Thoracic aorta (tissue), 2 donors: Measurements from ENCODE around the gene IVD. TPM values are rescaled to one million over a fixed set of nuclear protein-coding genes. Genes with fewer than 3 reads are reported as not detected.

Source experiments
- ATAC-seq: fragments of 150-250 bp; one replicate; pipeline ENCODE4 v1.8.0; 2017; ENCODE audit warnings: low read depth; ENCODE audit not compliant: insufficient number of reproducible peaks, low FRiP score
- DNase-seq: peaks from one replicate; pipeline ENCODE4 v3.0.0-alpha.2; 2020; ENCODE audit warnings: low spot score
- H3K27ac ChIP-seq, 2 donors: fragments of 200-600 bp; sonication (generic); 1 replicate in 1 of 2; 2 replicates in 1 of 2; pipeline ENCODE4 v1.5.1; 2016; ENCODE audit warnings: mild to moderate bottlenecking in 2 of 2, moderate library complexity in 2 of 2
- H3K27me3 ChIP-seq: fragments of 200-600 bp; sonication (generic); replicated peaks from 2 replicates; pipeline ENCODE4 v1.6.0; 2016; ENCODE audit warnings: mild to moderate bottlenecking; ENCODE audit not compliant: insufficient read depth
- H3K36me3 ChIP-seq: fragments of 200-600 bp; sonication (generic); one replicate; pipeline ENCODE4 v1.5.1; 2016
- H3K4me1 ChIP-seq, 2 donors: fragments of 200-600 bp; sonication (generic); 1 replicate in 1 of 2; 2 replicates in 1 of 2; pipeline versions ENCODE4 v1.5.1 to v1.6.0; 2016; ENCODE audit warnings: low read depth in 2 of 2, mild to moderate bottlenecking in 1 of 2; ENCODE audit not compliant: control insufficient read depth in 1 of 2
- H3K4me3 ChIP-seq: fragments of 200-600 bp; sonication (generic); 2 replicates; pipeline ENCODE4 v1.5.1; 2016; ENCODE audit warnings: mild to moderate bottlenecking
- H3K9me3 ChIP-seq: fragments of 200-600 bp; sonication (generic); 2 replicates; pipeline ENCODE4 v1.5.1; 2016
- CTCF ChIP-seq: fragments of 200-600 bp; sonication (generic); IDR thresholded peaks from one replicate; pipeline ENCODE4 v1.5.1; 2019; ENCODE audit warnings: antibody characterized with exemption
- total RNA-seq, 2 donors: library from RNA; depleted of rRNA; stranded (reverse); fragments of >200 nt; gene quantifications; one replicate each; pipeline versions ENCODE4 v1.1.0 to v1.2.3, GENCODE V29; 2016

The IVD gene
- total RNA-seq, 2 donors from 2014 or later, result 43.6 to 61.8 TPM

DNA sequence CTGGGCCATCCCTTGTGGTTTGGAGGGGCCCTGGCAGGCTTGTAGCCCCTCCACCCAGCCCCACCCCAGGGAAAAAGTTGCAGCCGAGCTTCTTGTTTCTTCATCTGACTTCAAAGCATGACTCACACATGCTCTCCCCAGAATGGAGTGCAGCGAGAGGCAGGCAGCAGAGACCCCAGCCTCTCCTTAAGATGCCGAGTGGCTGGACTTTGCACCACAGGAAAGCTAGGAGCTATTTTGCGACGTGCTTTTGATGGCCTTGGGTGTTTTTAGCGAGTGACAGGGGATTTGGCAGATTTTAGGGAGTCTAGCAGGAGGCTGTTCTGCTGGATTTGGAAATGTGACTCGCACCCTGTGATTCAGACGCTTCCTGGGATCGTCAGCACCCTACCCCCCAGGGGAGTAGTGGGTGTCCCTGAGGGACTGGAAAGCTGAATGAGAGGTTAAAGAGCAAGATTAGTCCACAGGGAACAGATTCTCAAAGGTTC is 49.4 kb downstream of the IVD start:
- Histone ChIP-seq H3K4me3 (no peak overlapping the region), H3K9me3 (no peaks in the 10 kb centered on the region), H3K4me1 (peaks cover 5 to 15% of the 10 kb centered on the region in 2 donors), H3K27ac (no peak overlapping the region), H3K27me3 (no peaks in the 10 kb centered on the region), H3K36me3 (peaks cover 11% of the 10 kb centered on the region)
- no peak for TF ChIP-seq CTCF
- DNase-seq (no peak), ATAC-seq (no peak)

GRCh38 chr15:40456299-40456712 is 50.7 kb downstream of the IVD start:
- Histone ChIP-seq H3K27ac (no peak overlapping the region), H3K4me1 (peaks cover 5 to 15% of the 10 kb centered on the region in 2 donors), H3K36me3 (peaks cover 11% of the 10 kb centered on the region), H3K27me3 (no peaks in the 10 kb centered on the region), H3K9me3 (no peaks in the 10 kb centered on the region), H3K4me3 (no peak overlapping the region)
- DNase-seq (no peak), ATAC-seq (no peak)
- no peak for TF ChIP-seq CTCF

DNA sequence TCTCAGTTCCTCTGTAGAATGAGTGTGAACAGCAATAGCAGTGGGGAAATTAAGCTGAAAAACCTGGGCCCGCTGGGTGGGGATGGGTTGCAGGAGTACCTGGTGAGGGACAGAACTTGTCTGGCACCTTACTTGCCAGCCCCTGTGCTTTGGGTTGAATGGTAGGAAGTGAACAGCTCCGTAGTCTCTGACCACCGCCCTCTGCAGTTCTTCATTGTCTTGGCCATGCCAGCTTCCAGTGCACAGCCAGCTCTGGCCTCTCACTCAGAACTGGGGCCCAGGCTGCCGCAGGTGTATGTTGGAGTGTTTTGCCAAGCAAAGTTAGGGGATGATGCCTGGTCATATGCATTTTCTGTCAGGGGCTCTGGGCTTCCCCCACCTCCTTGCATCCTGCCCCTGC is 51.1 kb downstream of the IVD start:
- Histone ChIP-seq H3K9me3 (no peaks in the 10 kb centered on the region), H3K27me3 (no peaks in the 10 kb centered on the region), H3K36me3 (peaks cover 11% of the 10 kb centered on the region), H3K27ac (no peak overlapping the region), H3K4me3 (no peak overlapping the region), H3K4me1 (peaks cover 5 to 15% of the 10 kb centered on the region in 2 donors)
- TF ChIP-seq CTCF, result no peak
- DNase-seq, result no peak
- no peak for ATAC-seq

GRCh38 chr15:40458495-40459371 is 53.1 kb downstream of the IVD start:
- TF ChIP-seq CTCF, result no peak
- Histone ChIP-seq H3K4me1 (peaks cover 5 to 15% of the 10 kb centered on the region in 2 donors), H3K9me3 (no peaks in the 10 kb centered on the region), H3K27me3 (no peaks in the 10 kb centered on the region), H3K4me3 (no peak overlapping the region), H3K36me3 (peaks cover 25% of the 10 kb centered on the region), H3K27ac (no peak overlapping the region)
- no peak for DNase-seq
- ATAC-seq, result no peak

DNA sequence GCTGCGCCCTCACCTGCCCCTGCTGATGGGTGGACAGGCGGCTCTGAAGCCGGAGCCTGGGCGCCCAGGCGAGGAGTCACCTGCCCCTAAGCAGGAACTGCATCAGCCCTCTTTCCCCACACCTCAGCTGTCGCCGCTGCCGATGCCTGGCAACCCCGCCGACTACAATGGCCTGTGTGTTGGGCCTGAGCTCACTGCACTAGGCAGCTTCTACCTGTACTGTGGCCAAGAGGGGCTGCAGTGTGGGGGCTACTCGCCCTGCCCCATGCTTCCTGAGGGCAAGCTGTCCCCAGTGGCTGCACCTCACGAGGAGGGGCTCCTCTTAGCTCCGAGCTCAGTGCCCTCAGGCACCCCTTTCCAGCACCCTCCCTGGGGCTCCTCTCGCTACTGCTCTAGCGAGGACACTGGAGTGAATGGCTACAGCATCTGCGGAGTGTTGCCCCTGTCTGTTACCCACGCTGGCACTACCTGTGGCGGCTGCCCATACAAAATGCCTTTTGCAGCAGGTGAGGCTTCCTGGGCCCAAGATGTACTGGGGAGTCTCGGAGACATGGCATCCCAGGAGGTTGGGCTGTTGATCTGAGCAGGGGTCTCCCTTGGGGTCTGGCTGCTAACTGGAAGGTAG is 53.9 kb downstream of the IVD start:
- H3K4me3 ChIP-seq, result no peak overlapping the region
- H3K27me3 ChIP-seq, result no peaks in the 10 kb centered on the region
- no peaks in the 10 kb centered on the region for H3K9me3 ChIP-seq
- peaks cover 31% of the 10 kb centered on the region for H3K36me3 ChIP-seq
- no peak overlapping the region for H3K27ac ChIP-seq
- DNase-seq, result no peak
- H3K4me1 ChIP-seq, result peaks cover 5 to 7% of the 10 kb centered on the region in 2 donors
- ATAC-seq, result no peak
- no peak for TF ChIP-seq CTCF
